Measurements from ENCODE around the gene CDHR3. TPM values are rescaled to one million over a fixed set of nuclear protein-coding genes. Genes with fewer than 3 reads are reported as not detected.
"Not testable (repeated sequence)": the region's sequence is repeated elsewhere in the genome, so short reads cannot be mapped to it uniquely, and the experiment has no call there.

Gene CDHR3
- total RNA-seq, 1 donor from 2014 or later, result 12.4 TPM

DNA sequence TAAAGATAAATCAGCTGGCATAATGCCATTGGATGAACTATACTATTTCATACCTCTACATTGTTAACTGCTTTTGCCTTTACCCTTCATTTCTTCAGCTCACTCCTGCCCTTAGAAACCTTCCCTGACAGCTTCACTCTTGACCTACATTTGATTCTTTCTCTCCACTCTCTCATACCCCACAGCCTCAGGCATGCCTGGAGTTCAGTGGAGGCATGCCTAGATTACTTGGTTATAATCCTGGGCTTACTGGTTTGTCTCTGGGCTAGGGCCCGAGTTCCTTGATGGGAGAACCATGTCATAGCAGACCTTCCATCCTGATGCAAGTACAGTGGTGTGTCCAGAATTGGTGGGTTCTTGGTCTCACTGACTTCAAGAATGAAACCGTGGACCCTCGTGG is 8.4 kb upstream of the CDHR3 start:
- DNase-seq, result no peak
- intact Hi-C loops (cut with DNase I), result no loop called here
- ATAC-seq (ENCODE audit: poor library complexity), result no peak

GRCh38 chr7:105955651-105956466 is 7.2 kb upstream of the CDHR3 start:
- DNase-seq; intact Hi-C loops (cut with DNase I); ATAC-seq (ENCODE audit: poor library complexity): not testable (repeated sequence)

DNA sequence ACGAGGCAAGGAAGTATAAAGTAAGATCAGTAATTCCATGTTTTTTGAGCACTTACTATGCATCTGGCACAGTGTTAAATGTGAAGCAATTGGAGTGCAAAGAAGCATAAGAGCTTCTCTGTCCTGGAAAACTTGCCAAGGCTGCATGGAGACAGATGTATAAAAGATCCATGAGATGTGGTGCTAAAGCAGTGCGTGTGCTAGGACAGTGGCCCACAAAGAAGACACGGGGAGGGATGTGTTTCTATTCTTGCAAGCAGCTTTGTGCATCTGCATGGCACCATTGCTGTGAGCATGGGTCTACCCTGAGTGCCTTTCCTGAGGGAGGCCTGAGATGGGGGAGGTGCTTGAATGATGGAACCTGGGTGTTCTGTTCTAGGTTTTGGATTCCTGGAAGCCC is 5.1 kb upstream of the CDHR3 start:
- intact Hi-C loops (cut with DNase I), result no loop called here
- ATAC-seq (ENCODE audit: poor library complexity), result no peak
- DNase-seq, result no peak

GRCh38 chr7:105962353-105962752 is 711 bp upstream of the CDHR3 start:
- intact Hi-C loops (cut with DNase I), result no loop called here
- DNase-seq (no peak), ATAC-seq (ENCODE audit: poor library complexity) (peak; percentile 16)

GRCh38 chr7:105971845-105972244 is 8.8 kb downstream of the CDHR3 start:
- intact Hi-C loops (cut with DNase I), result no loop called here
- no peak for DNase-seq
- no peak for ATAC-seq (ENCODE audit: poor library complexity)

DNA sequence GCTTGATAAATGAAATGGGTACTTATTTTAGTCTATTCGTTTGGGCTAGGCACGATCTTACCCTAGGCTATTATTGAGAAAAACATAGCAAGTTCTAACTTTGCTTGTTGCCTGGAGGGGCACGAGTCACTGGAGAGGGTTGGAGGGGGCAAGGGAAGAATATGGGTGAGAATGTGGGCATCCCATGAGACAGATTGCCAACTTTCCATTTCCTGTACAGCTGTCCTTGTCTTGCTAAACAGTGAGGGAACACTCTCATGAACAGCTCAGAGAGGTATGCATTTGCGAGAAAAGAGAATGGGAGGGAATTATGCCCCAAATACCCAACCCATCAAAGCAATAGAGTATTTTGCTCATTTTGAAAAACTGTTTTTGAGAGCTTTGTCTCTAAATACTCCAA is 9.2 kb downstream of the CDHR3 start:
- intact Hi-C loops (cut with DNase I), result no loop called here
- ATAC-seq (ENCODE audit: poor library complexity) (no peak), DNase-seq (no peak)

DNA sequence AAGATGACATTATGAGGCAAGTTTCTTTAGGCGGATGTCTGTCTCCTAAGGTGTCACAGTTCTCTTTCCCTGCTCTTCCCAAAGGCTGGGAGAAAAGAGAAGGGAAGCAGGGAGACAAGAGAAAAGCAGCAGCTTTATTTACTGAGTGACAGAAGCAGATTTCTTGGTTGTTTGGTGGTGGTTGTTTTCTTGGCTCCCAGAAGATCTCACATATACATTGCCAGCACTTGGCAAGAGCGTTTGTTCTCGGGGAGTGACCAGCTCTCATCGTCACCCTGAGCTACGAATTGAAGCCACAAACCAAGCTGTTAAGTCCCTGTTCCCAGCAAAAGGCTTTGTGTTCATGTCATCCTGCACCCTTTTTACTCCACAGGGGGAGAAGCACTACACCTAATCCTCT is 11.4 kb downstream of the CDHR3 start:
- intact Hi-C loops (cut with DNase I), result no loop called here
- ATAC-seq (ENCODE audit: poor library complexity) (no peak), DNase-seq (no peak)

DNA sequence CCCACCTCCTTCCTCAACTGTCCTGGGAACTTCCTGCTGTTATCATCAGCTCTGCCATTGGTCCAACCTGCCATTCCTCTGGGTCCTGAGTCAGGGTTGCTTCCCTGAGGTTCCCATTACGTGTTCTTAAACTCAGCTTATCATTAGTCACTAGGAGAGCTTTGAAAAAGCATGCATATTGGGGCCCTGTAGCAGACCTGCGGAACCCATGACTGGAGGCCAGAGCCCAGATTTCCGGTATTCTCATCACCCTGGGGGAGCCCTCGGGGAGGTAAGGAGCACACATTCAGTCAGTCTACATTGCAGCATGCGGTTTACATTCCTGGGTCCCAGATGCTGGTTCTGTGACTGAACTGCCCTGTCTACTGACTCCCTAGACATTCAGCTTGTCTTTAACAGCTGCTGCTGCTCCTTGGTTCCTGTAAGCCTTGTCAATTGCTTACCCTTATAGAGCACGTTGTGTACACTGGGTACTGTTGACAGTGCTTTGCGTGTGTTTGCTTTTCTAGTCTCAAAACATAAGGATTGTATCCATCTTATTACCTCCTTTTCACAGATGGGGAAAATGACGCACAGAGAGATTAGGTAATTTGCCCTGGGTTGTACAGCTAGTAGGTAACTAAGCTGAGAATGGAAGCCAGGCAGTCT is 12.8 kb downstream of the CDHR3 start:
- DNase-seq (no peak), ATAC-seq (ENCODE audit: poor library complexity) (no peak)
- intact Hi-C loops (cut with DNase I), result no loop called here

DNA sequence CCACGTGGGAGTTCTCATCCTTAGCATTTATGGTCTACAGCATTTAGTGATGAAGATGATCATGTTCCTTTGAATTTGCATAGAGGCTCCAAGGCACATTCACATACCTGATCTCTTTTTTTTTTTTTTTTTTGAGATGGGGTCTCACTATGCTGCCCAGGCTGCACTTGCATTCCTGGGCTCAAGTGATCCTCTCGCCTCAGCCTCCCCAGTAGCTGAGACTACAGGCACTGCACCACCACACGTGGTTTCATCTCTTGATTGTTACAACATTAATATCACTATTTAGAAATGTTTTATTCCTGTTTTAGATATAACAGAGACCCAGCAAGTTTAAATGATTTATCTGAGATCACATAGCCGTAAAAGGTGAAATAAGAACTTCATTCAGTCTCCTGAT is 13.8 kb downstream of the CDHR3 start:
- intact Hi-C loops (cut with DNase I), result no loop called here
- no peak for DNase-seq
- no peak for ATAC-seq (ENCODE audit: poor library complexity)

- intact Hi-C loops (cut with DNase I), result no loop called here
- no peak for DNase-seq
- ATAC-seq (ENCODE audit: poor library complexity), result peak; percentile 92
Observed at GRCh38 chr7:105978035-105978434, 15.0 kb downstream of the CDHR3 start.

- DNase-seq (no peak), ATAC-seq (ENCODE audit: poor library complexity) (no peak)
- intact Hi-C loops (cut with DNase I), result no loop called here
Observed at GRCh38 chr7:105978974-105979373, 15.9 kb downstream of the CDHR3 start.

GRCh38 chr7:105979405-105979804 is 16.3 kb downstream of the CDHR3 start:
- ATAC-seq (ENCODE audit: poor library complexity) (peak; percentile 16), DNase-seq (no peak)
- intact Hi-C loops (cut with DNase I), result no loop called here

DNA sequence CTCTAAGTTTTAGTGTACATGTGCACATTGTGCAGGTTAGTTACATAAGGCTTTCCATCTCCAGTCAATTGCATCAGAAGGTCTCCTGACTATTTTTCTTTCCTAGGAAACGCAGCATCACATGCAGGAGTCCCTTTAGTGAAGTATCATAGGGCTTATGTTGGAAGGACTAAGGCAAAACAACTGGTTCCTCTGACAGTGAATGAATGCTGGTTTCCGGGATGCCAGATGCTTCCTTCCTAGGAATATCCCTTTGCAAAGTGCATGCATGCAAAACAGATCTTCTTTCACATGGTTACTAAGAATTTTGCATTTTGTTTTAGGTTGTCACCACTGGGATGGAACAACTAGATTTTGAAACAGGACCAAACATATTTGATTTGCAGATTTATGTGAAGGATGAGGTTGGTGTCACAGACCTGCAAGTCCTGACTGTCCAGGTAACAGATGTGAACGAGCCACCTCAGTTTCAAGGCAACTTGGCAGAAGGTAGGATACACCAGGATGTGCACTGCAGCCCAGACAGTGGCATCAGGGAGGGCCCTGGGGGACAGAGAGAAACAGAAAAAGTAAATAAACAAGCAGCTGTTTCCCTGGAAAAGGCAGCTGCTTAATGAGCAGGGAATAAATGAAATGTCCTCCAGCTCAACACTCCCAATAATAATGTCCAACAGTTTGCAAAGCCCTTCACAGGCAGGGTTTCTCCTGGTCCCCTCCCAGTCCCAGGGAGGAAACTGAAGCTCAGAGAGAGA is 17.8 kb downstream of the CDHR3 start:
- no peak for ATAC-seq (ENCODE audit: poor library complexity)
- DNase-seq, result no peak
- intact Hi-C loops (cut with DNase I), result no loop called here

- intact Hi-C loops (cut with DNase I), result no loop called here
- DNase-seq, result no peak
- no peak for ATAC-seq (ENCODE audit: poor library complexity)
Observed at GRCh38 chr7:105982388-105982787, 19.3 kb downstream of the CDHR3 start.

GRCh38 chr7:105984808-105985207 is 21.7 kb downstream of the CDHR3 start:
- intact Hi-C loops (cut with DNase I); ATAC-seq (ENCODE audit: poor library complexity); DNase-seq: not testable (repeated sequence)

GRCh38 chr7:105985229-105985628 is 22.2 kb downstream of the CDHR3 start:
- intact Hi-C loops (cut with DNase I), result no loop called here
- ATAC-seq (ENCODE audit: poor library complexity), result no peak
- DNase-seq, result no peak

GRCh38 chr7:105985672-105986215 is 22.7 kb downstream of the CDHR3 start:
- intact Hi-C loops (cut with DNase I), result no loop called here
- DNase-seq (no peak), ATAC-seq (ENCODE audit: poor library complexity) (peak; percentile 36)

GRCh38 chr7:105987046-105987445 is 24.0 kb downstream of the CDHR3 start:
- intact Hi-C loops (cut with DNase I), result no loop called here
- DNase-seq, result no peak
- ATAC-seq (ENCODE audit: poor library complexity), result no peak

GRCh38 chr7:105988276-105988675 is 25.2 kb downstream of the CDHR3 start:
- intact Hi-C loops (cut with DNase I), result no loop called here
- DNase-seq (no peak), ATAC-seq (ENCODE audit: poor library complexity) (no peak)
